MV-4-11 (cell line): Measurements from ENCODE around the gene CCM2.

Experiments used
- DNase-seq: peaks from one replicate; lab custom pipeline; 2025; lab: John Stamatoyannopoulos, UW

Gene CCM2

GRCh38 chr7:45080958-45081669, 81.1 kb downstream of the CCM2 start:
- no peak for DNase-seq

GRCh38 chr7:45081670-45081974, 81.6 kb downstream of the CCM2 start:
- DNase-seq = no peak

GRCh38 chr7:45082031-45082830, 82.2 kb downstream of the CCM2 start:
- no peak for DNase-seq

- no peak for DNase-seq
Observed at GRCh38 chr7:45082831-45083331, 82.9 kb downstream of the CCM2 start.

- DNase-seq = no peak
Observed at GRCh38 chr7:45084336-45084735, 84.3 kb downstream of the CCM2 start.

- no peak for DNase-seq
Observed at GRCh38 chr7:45084901-45085618, 85.1 kb downstream of the CCM2 start.

- DNase-seq = no peak
Observed at GRCh38 chr7:45085619-45086200, 85.7 kb downstream of the CCM2 start.

- DNase-seq = no peak
Observed at GRCh38 chr7:45086331-45087065, 86.5 kb downstream of the CCM2 start.

- no peak for DNase-seq
Observed at GRCh38 chr7:45087301-45088145, 87.5 kb downstream of the CCM2 start.

- DNase-seq = no peak
Observed at GRCh38 chr7:45088146-45088701, 88.2 kb downstream of the CCM2 start.

- no peak for DNase-seq
Observed at GRCh38 chr7:45088821-45089340, 88.9 kb downstream of the CCM2 start, which contains the start of gene NACAD. Gene NACAD (minus strand): TSS chr7:45088969. CDS start chr7:45088894, 75 bp downstream.

GRCh38 chr7:45089341-45089891, 89.4 kb downstream of the CCM2 start:
- DNase-seq = no peak

- DNase-seq = no peak
Observed at GRCh38 chr7:45092100-45092930, 92.3 kb downstream of the CCM2 start.

GRCh38 chr7:45092931-45093235, 92.9 kb downstream of the CCM2 start:
- DNase-seq = no peak

GRCh38 chr7:45098983-45099839, 99.2 kb downstream of the CCM2 start:
- no peak for DNase-seq

- DNase-seq = no peak
Observed at GRCh38 chr7:45099891-45100760, 100.1 kb downstream of the CCM2 start.
